Neural crest cell (in vitro differentiated cells): ENCODE measurements around the gene FAM171A1. TPM values are rescaled to one million over a fixed set of nuclear protein-coding genes. Genes with fewer than 3 reads are reported as not detected.
A peak's percentile ranks its signal among the peaks of the same experiment; 100 is the strongest.

ENCODE experiments used
- DNase-seq: peaks from one replicate; pipeline ENCODE4 v3.0.0; 2021; ENCODE audit warnings: low read depth, mixed read lengths, low spot score
- H3K27ac Mint-ChIP-seq: one replicate; pipeline ENCODE4 v1.8.0; 2021; ENCODE audit warnings: mild to moderate bottlenecking, mixed read lengths; ENCODE audit not compliant: unreplicated experiment
- H3K27me3 Mint-ChIP-seq: 2 replicates; pipeline ENCODE4 v1.8.0; 2021; ENCODE audit warnings: low read depth, mild to moderate bottlenecking, mixed read lengths
- H3K36me3 Mint-ChIP-seq: 2 replicates; pipeline ENCODE4 v1.8.0; 2021; ENCODE audit warnings: low read depth, mild to moderate bottlenecking, mixed read lengths
- H3K4me1 Mint-ChIP-seq: 2 replicates; pipeline ENCODE4 v1.8.0; 2021; ENCODE audit warnings: mixed read lengths
- H3K4me3 Mint-ChIP-seq: one replicate; pipeline ENCODE4 v1.8.0; 2021; ENCODE audit warnings: mild to moderate bottlenecking, mixed read lengths
- H3K9me3 Mint-ChIP-seq: 2 replicates; pipeline ENCODE4 v1.8.0; 2021; ENCODE audit warnings: mixed read lengths
- total RNA-seq: library from RNA; stranded (reverse); gene quantifications from 2 replicates; pipeline ENCODE4 v1.2.1, GENCODE V29; 2021
- TF ChIP-seq, protein P1 (sequence below): fragments of 200-600 bp; sonication (generic); conservative IDR thresholded peaks from 2 replicates; pipeline ENCODE4 v1.5.0; 2021; ENCODE audit warnings: antibody characterized with exemption, mild to moderate bottlenecking

The FAM171A1 gene
- total RNA-seq, 1 donor from 2014 or later = 64.2 TPM

DNA sequence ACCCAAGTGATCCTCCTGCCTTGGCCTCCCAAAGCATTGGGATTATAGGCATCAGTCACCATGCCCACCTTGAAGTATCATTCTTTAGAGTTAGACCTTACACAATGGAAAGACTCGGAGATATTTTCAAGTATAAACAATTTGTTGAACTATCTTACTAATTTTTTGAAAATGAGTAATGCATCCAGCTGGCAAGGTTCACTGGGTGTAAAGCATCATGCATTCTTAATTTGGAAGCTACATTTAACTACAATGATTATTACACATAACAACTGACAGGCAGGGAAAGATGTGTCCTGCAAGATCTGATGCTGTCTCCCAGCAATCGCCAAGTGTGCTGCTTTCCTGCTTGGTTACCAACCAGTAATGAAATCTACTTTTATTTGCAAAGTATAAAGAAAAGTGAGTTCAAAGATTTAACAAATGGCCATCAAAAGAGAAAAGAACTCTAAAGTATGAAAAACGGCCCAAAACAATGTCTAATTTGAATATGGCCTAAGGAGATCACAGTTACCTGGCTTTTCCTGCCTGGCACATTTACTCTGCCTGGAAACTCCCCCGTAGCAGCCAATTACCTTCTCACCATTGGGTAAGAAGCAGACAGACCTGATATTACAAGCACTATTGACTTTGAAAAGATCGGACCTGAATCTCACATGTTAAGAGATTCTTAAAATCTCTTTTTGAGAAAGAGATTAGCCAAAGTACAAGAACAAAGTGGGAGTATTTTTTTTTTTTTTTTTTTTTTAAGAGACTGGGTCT lies 143.3 kb downstream of the FAM171A1 start:
- no peaks in the 10 kb centered on the region for H3K4me1 Mint-ChIP-seq
- no peaks in the 10 kb centered on the region for H3K27me3 Mint-ChIP-seq
- no peak overlapping the region for H3K4me3 Mint-ChIP-seq
- peaks cover 17% of the 10 kb centered on the region for H3K36me3 Mint-ChIP-seq
- no peak for DNase-seq
- TF ChIP-seq, protein P1, sequence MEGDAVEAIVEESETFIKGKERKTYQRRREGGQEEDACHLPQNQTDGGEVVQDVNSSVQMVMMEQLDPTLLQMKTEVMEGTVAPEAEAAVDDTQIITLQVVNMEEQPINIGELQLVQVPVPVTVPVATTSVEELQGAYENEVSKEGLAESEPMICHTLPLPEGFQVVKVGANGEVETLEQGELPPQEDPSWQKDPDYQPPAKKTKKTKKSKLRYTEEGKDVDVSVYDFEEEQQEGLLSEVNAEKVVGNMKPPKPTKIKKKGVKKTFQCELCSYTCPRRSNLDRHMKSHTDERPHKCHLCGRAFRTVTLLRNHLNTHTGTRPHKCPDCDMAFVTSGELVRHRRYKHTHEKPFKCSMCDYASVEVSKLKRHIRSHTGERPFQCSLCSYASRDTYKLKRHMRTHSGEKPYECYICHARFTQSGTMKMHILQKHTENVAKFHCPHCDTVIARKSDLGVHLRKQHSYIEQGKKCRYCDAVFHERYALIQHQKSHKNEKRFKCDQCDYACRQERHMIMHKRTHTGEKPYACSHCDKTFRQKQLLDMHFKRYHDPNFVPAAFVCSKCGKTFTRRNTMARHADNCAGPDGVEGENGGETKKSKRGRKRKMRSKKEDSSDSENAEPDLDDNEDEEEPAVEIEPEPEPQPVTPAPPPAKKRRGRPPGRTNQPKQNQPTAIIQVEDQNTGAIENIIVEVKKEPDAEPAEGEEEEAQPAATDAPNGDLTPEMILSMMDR = no peak
- peak overlapping the region; percentile 19 for H3K27ac Mint-ChIP-seq
- H3K9me3 Mint-ChIP-seq = peaks cover 7% of the 10 kb centered on the region

DNA sequence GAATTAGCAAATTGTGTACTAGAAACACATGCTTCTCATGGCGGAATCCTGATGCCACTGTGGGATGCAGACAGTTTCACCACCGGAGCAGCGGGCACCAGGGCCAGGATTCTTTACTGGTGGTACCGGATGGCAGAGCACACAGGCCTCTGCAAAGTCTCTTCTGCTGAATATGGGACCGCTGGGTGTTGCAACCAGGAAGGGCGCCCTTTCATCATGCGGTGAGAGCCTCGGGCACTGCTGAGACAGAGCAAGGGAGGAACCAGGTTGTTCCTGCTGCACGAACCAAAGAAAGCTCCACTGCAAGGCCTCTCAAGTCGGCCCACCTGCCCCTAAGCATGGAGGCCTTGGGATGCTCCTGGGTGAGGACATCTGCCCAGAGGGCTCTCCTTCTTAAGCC lies 145.6 kb downstream of the FAM171A1 start:
- Mint-ChIP-seq H3K27ac (no peak overlapping the region), H3K36me3 (peaks cover 20% of the 10 kb centered on the region), H3K4me1 (no peaks in the 10 kb centered on the region), H3K9me3 (peaks cover 7% of the 10 kb centered on the region), H3K27me3 (no peaks in the 10 kb centered on the region), H3K4me3 (no peak overlapping the region)
- no peak for DNase-seq
- TF ChIP-seq, protein P1 = no peak

DNA sequence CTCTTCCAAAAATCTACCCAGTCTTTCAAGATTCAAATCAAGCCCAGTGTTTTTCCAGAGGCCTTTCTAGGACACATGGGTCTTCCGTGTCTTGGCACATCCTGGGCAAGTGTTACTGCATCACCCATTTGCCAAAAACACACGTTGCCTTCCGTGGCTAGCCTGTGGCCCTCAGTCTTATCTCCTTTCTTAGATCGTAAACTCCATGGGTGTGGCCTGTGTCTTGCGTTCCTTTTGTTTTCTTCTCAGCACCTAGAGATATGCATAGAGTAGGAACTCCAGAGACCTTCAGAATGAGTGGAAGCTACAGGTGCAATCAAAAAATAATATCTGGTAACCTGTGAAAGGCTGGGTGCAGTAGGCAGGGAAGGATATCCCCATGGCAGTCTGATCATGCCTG lies 146.1 kb downstream of the FAM171A1 start:
- TF ChIP-seq, protein P1 = no peak
- H3K27ac Mint-ChIP-seq = no peak overlapping the region
- no peak for DNase-seq
- H3K4me3 Mint-ChIP-seq = no peak overlapping the region
- H3K4me1 Mint-ChIP-seq = no peaks in the 10 kb centered on the region
- H3K27me3 Mint-ChIP-seq = no peaks in the 10 kb centered on the region
- peaks cover 20% of the 10 kb centered on the region for H3K36me3 Mint-ChIP-seq
- H3K9me3 Mint-ChIP-seq = peaks cover 2% of the 10 kb centered on the region

DNA sequence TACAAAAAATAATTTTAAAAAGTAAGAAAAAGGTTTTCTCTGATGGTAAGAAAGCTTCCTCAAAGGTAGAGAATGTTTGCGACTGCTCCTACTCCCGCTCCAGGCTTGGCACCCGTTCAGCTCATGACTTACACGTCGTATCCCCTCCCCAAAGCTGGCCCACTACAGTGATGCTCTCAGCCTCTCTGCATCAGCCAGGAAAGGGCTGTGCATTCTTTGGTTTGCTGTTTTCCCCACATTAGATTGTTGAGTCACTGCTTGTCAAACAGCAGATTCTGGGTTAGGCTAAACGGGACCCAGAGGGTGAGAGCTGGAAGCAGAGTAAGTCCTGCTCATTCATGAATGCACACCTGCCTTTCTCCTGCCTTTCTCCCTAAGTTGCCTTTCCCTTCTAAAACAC lies 147.9 kb downstream of the FAM171A1 start:
- H3K27me3 Mint-ChIP-seq = no peaks in the 10 kb centered on the region
- H3K4me1 Mint-ChIP-seq = no peaks in the 10 kb centered on the region
- H3K27ac Mint-ChIP-seq = peak overlapping the region; percentile 78

DNA sequence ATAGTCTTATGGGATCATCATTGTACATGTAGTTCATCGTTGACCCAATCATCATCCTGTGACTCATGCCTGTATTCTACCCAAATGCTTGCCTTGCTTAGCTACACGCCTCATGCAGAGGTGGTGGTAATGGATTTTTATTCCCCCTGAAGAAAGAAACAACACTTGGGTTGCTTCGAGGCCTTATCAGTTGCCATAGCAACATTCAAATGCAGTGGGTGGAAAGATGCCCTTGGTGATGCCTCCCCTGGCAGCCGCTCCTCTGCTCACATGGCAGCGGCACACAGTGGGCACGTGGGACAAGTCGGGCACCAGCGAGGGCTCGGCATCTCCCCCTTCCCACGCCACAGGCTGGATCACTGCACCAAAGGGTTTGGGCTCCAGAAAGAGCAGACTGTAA lies 148.6 kb downstream of the FAM171A1 start:
- no peaks in the 10 kb centered on the region for H3K9me3 Mint-ChIP-seq
- peaks cover 20% of the 10 kb centered on the region for H3K36me3 Mint-ChIP-seq
- TF ChIP-seq, protein P1 = no peak
- DNase-seq = no peak
- H3K4me3 Mint-ChIP-seq = no peak overlapping the region
- no peaks in the 10 kb centered on the region for H3K27me3 Mint-ChIP-seq
- H3K4me1 Mint-ChIP-seq = no peaks in the 10 kb centered on the region
- H3K27ac Mint-ChIP-seq = no peak overlapping the region

More for the DNA sequence above, 147.9 kb downstream of the FAM171A1 start:
- Mint-ChIP-seq H3K9me3 (no peaks in the 10 kb centered on the region), H3K36me3 (peaks cover 20% of the 10 kb centered on the region), H3K4me3 (no peak overlapping the region)
- DNase-seq = no peak
- TF ChIP-seq, protein P1 = no peak
